ENCODE results near the gene NUDT14. TPM values are rescaled to one million over a fixed set of nuclear protein-coding genes. Genes with fewer than 3 reads are reported as not detected.
A peak's percentile ranks its signal among the peaks of the same experiment; 100 is the strongest.

Gene NUDT14
- total RNA-seq, 2 experiments from 2014 or later: 23.3 to 28.0 TPM

DNA sequence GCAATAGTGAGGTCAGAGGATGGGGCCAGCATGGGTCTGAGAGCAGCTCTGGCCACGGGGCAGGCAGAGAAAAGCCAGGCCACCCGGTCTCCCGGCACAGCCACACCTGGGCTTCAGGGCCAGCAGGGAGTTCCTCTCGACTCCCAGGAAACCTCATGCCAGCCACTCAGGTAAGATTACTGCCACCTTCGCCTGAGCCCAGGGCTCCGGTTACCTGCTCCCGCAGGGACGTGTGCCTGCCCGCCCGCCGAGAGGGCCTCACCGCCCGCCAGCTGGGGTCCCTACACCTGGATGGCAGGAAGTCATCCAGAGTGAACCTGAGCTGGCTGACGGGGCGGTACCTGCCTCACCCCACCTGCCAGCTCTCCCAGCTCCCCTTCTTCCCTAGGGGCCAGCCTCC lies 19.8 kb downstream of the NUDT14 start:
- Mint-ChIP-seq H3K4me1 (no peaks in the 10 kb centered on the region), H3K9me3 (no peaks in the 10 kb centered on the region), H3K36me3 (no peaks in the 10 kb centered on the region), H3K27ac (no peak overlapping the region), H3K27me3 (no peaks in the 10 kb centered on the region), H3K4me3 (no peak overlapping the region)
- ATAC-seq (ENCODE audit: low read depth): no peak
- POLR2A ChIA-PET: no interaction called here
- DNase-seq: no peak

DNA sequence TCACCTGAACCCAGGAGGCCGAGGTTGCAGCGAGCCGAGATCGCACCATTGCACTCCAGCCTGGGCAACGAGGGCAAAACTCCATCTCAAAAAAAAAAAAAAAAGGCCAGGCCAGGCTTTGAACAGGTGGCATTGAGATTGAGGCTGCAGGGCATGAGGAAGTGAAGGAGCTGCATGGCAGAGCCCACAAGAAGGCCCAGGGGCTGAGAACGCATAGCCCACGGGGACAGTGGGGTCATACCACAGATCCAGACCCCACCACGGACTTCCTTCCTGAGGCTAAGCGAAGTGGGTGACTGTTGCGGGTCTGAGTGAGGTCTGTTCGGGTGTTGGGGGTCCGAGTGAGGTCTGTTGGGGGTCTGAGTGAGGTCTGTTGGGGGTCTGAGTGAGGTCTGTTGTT lies 20.3 kb downstream of the NUDT14 start:
- H3K27ac Mint-ChIP-seq: no peak overlapping the region
- POLR2A ChIA-PET: no interaction called here
- H3K36me3 Mint-ChIP-seq: no peaks in the 10 kb centered on the region
- H3K27me3 Mint-ChIP-seq: no peaks in the 10 kb centered on the region
- no peaks in the 10 kb centered on the region for H3K4me1 Mint-ChIP-seq
- H3K4me3 Mint-ChIP-seq: no peak overlapping the region
- DNase-seq (no peak), ATAC-seq (ENCODE audit: low read depth) (no peak)
- H3K9me3 Mint-ChIP-seq: no peaks in the 10 kb centered on the region

DNA sequence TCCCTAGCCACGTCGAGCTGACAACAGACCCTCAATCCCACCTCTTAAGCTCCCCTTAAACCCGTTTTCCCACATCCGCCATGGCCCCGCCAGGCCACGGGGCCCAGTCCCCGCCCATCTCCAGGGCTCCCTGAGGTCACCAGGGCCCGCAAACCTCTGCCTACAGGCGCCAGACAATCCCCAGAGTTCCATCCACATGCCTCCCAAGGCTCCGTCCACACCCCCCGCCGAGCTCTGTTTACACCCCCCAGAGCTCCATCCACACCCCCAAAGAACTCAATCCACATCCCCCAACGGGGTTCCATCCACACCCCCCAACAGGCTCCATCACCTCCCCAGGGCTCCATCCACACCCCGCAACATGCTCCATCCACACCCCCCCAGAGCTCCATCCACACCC lies 21.8 kb downstream of the NUDT14 start:
- H3K27me3 Mint-ChIP-seq: no peaks in the 10 kb centered on the region
- H3K36me3 Mint-ChIP-seq: no peaks in the 10 kb centered on the region
- POLR2A ChIA-PET: no interaction called here
- H3K27ac Mint-ChIP-seq: no peak overlapping the region
- no peak overlapping the region for H3K4me3 Mint-ChIP-seq
- no peaks in the 10 kb centered on the region for H3K9me3 Mint-ChIP-seq
- ATAC-seq (ENCODE audit: low read depth): no peak
- H3K4me1 Mint-ChIP-seq: no peaks in the 10 kb centered on the region
- no peak for DNase-seq

DNA sequence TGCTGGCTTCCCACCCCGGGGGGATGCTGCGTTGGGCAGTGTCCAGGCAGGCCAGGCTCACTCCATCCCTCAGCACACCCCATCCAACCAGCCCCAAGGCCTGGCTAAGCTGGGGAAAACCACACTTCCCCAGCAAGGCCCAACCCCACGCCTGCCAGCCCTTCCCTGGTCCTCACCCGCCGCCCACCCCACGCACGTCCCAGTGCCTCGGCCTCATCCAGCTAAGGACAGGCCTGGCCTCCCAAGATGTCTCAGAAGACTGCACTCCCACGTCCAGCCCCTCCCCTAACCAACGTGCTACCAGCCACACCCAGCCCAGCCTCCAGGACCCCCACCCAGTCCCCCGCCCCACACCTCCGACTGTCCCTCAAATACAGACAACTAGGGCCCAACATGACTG lies 22.3 kb downstream of the NUDT14 start:
- no peak for DNase-seq
- ATAC-seq (ENCODE audit: low read depth): no peak
- POLR2A ChIA-PET: no interaction called here
- Mint-ChIP-seq H3K36me3 (no peaks in the 10 kb centered on the region), H3K9me3 (no peaks in the 10 kb centered on the region), H3K4me1 (no peaks in the 10 kb centered on the region), H3K27ac (no peak overlapping the region), H3K27me3 (no peaks in the 10 kb centered on the region), H3K4me3 (no peak overlapping the region)

DNA sequence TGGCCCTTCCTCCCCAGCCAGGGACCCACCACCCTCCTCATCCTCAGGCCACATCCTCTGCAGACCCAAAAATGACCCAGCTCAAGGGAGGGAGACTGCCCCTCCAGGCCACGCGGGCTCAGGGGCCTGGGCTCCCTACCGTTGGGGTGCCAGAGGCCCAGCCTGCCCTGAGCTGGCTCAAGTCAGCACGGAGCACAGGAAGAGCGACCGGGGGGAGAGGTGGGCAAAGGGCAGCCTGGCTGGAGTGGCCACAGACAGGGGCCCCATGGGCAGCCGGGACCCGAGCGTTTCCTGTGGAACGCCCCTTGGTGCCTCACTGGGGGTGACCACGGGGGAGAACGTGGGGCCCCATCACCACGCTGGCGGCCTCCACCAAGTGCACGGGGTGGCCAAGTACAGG lies 23.2 kb downstream of the NUDT14 start:
- Mint-ChIP-seq H3K27me3 (no peaks in the 10 kb centered on the region), H3K4me1 (no peaks in the 10 kb centered on the region)
- no peak for ATAC-seq (ENCODE audit: low read depth)

DNA sequence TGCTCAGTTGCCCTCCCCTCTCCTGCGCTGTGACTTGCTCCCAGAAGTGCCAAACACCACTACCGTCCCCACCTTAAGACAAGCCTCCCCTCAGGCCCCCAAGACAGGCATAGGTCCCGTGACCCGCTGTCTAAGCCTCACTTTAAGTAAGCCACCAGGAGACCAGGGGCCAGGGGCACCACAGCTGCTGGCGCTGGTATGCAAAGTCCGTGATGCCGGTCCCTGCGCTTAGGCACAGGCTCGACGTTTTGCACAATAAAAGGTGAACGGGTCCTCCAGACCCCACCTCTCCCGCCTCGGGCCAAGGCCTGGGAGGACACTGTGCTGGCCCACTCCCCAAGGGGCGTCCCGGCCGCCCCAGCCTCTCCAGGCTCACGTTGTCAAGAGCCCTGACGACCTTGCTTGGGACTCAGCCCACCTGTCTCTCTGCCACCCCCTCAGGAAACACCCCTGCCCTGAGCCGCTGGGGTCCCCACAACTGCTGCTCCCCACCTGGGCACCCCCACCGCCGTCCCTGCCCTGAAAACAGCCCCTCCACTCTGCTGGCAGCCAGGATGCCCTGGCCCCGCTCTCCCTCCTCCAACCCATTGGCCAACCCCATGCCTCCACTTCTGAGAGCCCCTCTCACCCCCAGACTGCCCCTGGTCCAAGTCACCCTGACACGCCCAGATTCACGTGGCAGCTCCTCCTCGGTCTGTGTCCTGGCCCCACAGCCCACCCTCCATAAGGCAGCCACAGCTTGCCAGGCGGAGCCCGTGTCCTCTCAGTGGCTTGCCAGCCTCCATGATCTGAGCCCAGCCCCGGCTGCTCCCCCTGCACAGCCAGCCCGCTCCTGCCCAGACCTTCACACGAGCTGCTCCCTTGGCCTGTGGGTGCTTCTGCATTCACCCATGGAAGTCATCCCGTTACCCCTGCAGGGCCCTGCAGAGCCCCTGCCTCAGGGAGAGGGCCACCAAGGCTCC lies 24.4 kb downstream of the NUDT14 start:
- Mint-ChIP-seq H3K27me3 (no peaks in the 10 kb centered on the region), H3K9me3 (no peaks in the 10 kb centered on the region), H3K27ac (no peak overlapping the region), H3K4me1 (no peaks in the 10 kb centered on the region), H3K36me3 (no peaks in the 10 kb centered on the region), H3K4me3 (no peak overlapping the region)
- POLR2A ChIA-PET: no interaction called here
- no peak for DNase-seq
- no peak for ATAC-seq (ENCODE audit: low read depth)

More for the DNA sequence above, 23.2 kb downstream of the NUDT14 start:
- no peaks in the 10 kb centered on the region for H3K9me3 Mint-ChIP-seq
- no peak overlapping the region for H3K4me3 Mint-ChIP-seq
- H3K36me3 Mint-ChIP-seq: no peaks in the 10 kb centered on the region
- DNase-seq: no peak
- POLR2A ChIA-PET: no interaction called here
- H3K27ac Mint-ChIP-seq: no peak overlapping the region

DNA sequence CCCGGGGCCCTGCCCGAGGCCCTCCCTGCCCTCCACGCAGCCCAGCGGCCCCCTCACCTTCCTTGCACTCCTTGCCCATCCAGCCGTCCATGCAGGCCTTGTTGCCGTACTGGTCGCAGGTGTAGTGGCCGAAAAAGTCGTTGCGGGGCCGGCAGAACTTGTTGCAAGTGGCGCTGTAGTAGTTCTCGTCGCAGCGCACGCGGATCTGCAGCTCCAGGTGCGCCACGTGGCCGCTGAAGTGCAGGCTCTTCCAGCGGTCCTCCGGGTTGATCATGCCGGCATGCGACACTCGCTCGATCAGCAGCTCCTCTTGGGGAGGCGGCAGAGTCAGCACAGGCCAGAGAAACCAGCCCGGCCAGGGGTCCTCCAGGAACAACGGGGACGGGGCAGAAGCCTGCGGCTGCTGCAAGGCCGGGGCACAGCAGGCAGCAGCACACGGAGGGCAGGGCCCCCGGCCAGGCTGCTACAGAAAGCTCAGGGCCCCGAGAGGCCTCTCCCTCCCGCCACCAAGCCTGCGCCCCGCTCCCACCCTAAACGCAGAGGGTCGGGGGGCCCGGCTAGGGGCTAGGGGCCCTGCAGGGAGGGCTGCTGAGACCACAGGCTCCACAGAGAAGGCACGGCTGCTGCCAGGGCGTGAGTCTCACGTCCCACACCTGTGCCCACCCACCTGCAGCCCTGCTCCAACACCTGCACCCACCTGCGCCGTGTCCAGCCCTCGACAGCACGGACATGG lies 25.3 kb downstream of the NUDT14 start:
- no peak overlapping the region for H3K4me3 Mint-ChIP-seq

DNA sequence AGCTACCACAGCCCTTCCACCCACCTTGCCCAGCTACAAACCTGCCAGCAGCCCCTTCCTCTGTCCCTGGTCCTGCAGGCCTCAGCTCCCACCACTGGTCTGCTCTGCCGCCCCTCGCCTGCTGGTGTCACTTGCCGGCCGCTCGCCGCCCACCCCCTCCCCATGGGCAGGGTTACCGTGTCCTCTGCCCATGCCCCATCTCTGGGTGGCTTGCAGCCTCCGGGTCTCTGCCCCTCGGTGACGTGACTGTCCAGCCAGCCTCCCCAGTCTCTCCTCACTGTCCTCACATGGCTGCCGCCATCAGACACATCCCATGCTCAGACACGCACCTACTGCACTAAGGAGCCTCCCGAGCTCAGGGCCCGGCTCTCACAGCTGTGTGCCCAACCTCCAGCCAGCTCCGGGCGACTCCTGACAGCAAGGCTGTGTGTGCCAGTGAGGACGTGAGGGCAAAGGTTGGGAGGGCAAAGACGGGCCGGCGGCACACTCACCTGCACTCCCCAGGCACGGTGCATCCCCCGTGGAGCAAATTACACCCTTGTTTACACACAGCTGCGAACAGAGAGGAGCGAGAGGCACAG lies 26.0 kb downstream of the NUDT14 start:
- H3K27ac Mint-ChIP-seq: no peak overlapping the region
- H3K4me1 Mint-ChIP-seq: no peaks in the 10 kb centered on the region
- ATAC-seq (ENCODE audit: low read depth) (no peak), DNase-seq (no peak)
- no peaks in the 10 kb centered on the region for H3K27me3 Mint-ChIP-seq
- no peaks in the 10 kb centered on the region for H3K9me3 Mint-ChIP-seq
- POLR2A ChIA-PET: no interaction called here
- H3K4me3 Mint-ChIP-seq: no peak overlapping the region
- no peaks in the 10 kb centered on the region for H3K36me3 Mint-ChIP-seq

More for the DNA sequence above, 25.3 kb downstream of the NUDT14 start:
- DNase-seq: no peak
- no peaks in the 10 kb centered on the region for H3K9me3 Mint-ChIP-seq
- ATAC-seq (ENCODE audit: low read depth): no peak
- POLR2A ChIA-PET: no interaction called here
- no peaks in the 10 kb centered on the region for H3K36me3 Mint-ChIP-seq
- no peaks in the 10 kb centered on the region for H3K4me1 Mint-ChIP-seq
- no peak overlapping the region for H3K27ac Mint-ChIP-seq
- H3K27me3 Mint-ChIP-seq: no peaks in the 10 kb centered on the region

DNA sequence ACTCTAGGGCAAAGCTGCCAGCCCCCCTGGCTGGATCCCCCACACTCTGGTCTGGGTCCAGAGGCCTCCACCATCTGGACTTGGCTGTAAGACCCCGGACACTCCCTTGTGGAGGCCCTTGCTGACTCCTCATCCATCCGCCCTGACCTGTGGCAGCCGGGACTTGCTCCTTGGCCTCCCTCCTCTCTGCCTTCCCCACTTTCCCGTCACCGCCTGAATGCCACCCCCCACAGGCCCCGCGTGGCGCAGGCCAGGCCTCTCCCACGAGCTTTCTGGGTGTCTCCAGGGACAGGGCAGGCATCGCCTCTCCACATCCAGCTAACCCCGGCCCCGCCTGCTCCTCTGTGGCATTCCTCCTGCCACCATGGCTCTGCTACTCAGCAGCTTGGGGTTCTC lies 26.6 kb downstream of the NUDT14 start:
- H3K4me3 Mint-ChIP-seq: no peak overlapping the region
- H3K4me1 Mint-ChIP-seq: no peaks in the 10 kb centered on the region
- no peak overlapping the region for H3K27ac Mint-ChIP-seq
- POLR2A ChIA-PET: no interaction called here
- ATAC-seq (ENCODE audit: low read depth): no peak
- no peaks in the 10 kb centered on the region for H3K36me3 Mint-ChIP-seq
- peak; percentile 30 for DNase-seq
- no peaks in the 10 kb centered on the region for H3K27me3 Mint-ChIP-seq
- no peaks in the 10 kb centered on the region for H3K9me3 Mint-ChIP-seq

DNA sequence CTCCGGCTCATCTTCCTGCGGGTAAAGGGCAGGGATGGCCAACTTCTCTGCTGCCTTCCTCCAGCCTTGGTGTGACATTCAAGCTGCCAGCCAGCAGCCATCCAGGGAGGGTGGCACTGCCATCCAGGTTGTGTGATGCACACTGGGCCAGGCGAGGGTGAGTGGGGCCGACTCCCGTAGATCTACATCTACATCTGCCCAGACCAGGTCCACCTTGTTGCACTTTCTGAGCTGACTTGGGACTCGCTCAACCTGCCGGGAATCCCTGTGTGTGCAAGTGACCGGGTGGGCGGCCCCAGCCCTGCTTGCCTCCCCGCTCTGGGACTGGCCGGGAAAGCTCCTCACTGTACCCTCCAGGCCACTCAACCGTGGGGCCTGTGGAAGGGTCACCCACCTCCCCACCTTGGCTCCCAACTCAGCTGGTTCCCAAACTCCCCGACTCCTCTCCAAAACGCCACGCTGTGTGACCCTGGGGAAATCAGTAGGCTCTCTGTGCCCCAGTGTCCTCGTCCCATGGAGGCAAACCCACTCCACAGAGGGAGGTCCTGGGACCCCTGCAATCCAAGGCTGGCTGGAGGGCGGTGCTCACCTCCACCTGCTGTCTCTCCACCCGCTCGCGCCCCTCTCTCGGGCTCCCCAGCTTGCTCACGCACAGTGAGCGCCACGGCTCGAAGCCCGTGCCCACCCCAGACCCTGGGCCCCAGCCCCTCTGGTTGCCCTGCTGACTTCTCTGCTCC lies 27.2 kb downstream of the NUDT14 start:
- DNase-seq (peak; percentile 25), ATAC-seq (ENCODE audit: low read depth) (no peak)
- POLR2A ChIA-PET: no interaction called here
- Mint-ChIP-seq H3K9me3 (no peaks in the 10 kb centered on the region), H3K4me1 (no peaks in the 10 kb centered on the region), H3K4me3 (no peak overlapping the region), H3K27me3 (no peaks in the 10 kb centered on the region), H3K36me3 (no peaks in the 10 kb centered on the region), H3K27ac (no peak overlapping the region)

DNA sequence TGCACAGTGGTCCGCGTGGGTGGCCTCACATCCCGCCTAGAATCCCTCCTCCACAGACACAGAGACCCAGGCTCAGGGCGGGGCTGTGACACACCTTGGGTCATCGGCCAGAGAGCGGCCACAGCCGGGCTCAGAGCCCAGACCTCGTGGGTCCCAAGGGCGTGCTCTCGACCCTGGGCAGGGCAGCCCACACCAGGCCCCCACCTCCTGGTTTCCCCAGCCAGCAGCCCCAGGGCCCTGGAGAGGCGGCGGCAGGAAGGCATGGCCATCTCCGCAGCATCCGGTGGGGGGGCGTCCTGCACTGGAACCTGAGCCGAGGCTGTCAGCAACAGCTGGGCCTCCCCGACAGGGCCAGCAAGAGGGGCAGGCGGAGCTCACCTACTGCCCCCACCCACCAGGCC lies 27.8 kb downstream of the NUDT14 start:
- DNase-seq (peak; percentile 34), ATAC-seq (ENCODE audit: low read depth) (no peak)
- H3K27ac Mint-ChIP-seq: no peak overlapping the region
- no peaks in the 10 kb centered on the region for H3K27me3 Mint-ChIP-seq
- no peak overlapping the region for H3K4me3 Mint-ChIP-seq
- POLR2A ChIA-PET: no interaction called here
- H3K9me3 Mint-ChIP-seq: no peaks in the 10 kb centered on the region
- no peaks in the 10 kb centered on the region for H3K4me1 Mint-ChIP-seq
- no peaks in the 10 kb centered on the region for H3K36me3 Mint-ChIP-seq

DNA sequence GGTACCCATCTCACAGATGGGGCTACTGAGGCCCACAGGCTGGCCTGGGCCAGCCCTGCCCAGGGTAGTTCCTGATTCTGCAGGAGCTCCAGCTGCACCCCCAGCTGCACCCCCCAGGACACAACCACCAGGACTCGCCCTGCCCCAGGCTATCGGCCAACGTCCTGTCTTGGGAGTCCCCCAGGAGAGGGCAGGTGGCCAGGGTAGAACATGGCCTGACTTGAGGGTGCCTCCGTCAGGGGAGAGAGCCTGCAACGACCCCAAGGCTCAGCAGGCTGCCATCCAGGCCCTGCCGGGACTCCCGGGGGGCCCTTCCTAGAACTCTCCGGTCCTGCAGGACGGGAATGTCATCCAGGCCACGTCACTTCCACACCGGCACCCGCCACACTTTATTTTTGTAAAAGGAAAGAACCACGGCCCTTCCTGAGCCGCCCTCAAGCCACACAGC lies 28.3 kb downstream of the NUDT14 start:
- POLR2A ChIA-PET: no interaction called here
- no peaks in the 10 kb centered on the region for H3K36me3 Mint-ChIP-seq
- no peak overlapping the region for H3K27ac Mint-ChIP-seq
- no peaks in the 10 kb centered on the region for H3K27me3 Mint-ChIP-seq
- H3K4me1 Mint-ChIP-seq: no peaks in the 10 kb centered on the region
- DNase-seq (no peak), ATAC-seq (ENCODE audit: low read depth) (no peak)
- H3K9me3 Mint-ChIP-seq: no peaks in the 10 kb centered on the region
- no peak overlapping the region for H3K4me3 Mint-ChIP-seq
